Tibial artery (tissue), 4 donors: ENCODE data around the gene TPH2.

Source experiments
- DNase-seq, 2 donors: peaks; one replicate each; pipeline ENCODE4 v3.0.0-alpha.2; 2019
- H3K27ac ChIP-seq, 2 donors: fragments of 200-600 bp; sonication (generic) in 1 of 2; 1 replicate in 1 of 2; 2 replicates in 1 of 2; pipeline ENCODE4 v1.5.1; 2018 to 2019; ENCODE audit warnings: mild to moderate bottlenecking in 1 of 2
- H3K27me3 ChIP-seq, 2 donors: fragments of 200-600 bp; sonication (generic) in 1 of 2; one replicate each; pipeline versions ENCODE4 v1.5.1 to v1.6.0; 2016 to 2019
- H3K36me3 ChIP-seq, 3 donors: fragments of 200-600 bp; sonication (generic) in 2 of 3; one replicate each; pipeline ENCODE4 v1.5.1; 2016 to 2019; ENCODE audit warnings: mild to moderate bottlenecking in 2 of 3
- H3K4me1 ChIP-seq, 4 donors: fragments of 200-600 bp; sonication (generic) in 2 of 4; 1 replicate in 3 of 4; 2 replicates in 1 of 4; pipeline ENCODE4 v1.5.1; 2016 to 2019
- H3K4me3 ChIP-seq, 2 donors: fragments of 200-600 bp; sonication (generic) in 1 of 2; 1 replicate in 1 of 2; 2 replicates in 1 of 2; pipeline ENCODE4 v1.5.1; 2018 to 2019; ENCODE audit warnings: mild to moderate bottlenecking in 2 of 2
- H3K9me3 ChIP-seq, 3 donors: fragments of 200-600 bp; sonication (generic) in 1 of 3; one replicate each; pipeline ENCODE4 v1.5.1; 2016 to 2019
- intact Hi-C: fragments of 100-400 bp; cut with DNase I; formaldehyde crosslinking; loops from one replicate; pipeline ENCODE4 v1.15.0; 2023; ENCODE audit warnings: low total_unique reads
- TF ChIP-seq, protein P1 (sequence below), 2 experiments: fragments of 200-600 bp in 1 of 2; fragments of 450-650 bp in 1 of 2; IDR thresholded peaks; one replicate each; pipeline ENCODE4 v1.5.1; 2017 to 2019; ENCODE audit warnings: antibody characterized with exemption in 2 of 2, mild to moderate bottlenecking in 1 of 2, moderate library complexity in 1 of 2

Gene TPH2

GRCh38 chr12:71958457-71958856, 19.8 kb downstream of the TPH2 start:
- H3K4me1 ChIP-seq: peaks cover 0 to 18% (median 9%) of the 10 kb centered on the region in 4 donors
- H3K27me3 ChIP-seq: no peaks in the 10 kb centered on the region
- TF ChIP-seq, protein P1, sequence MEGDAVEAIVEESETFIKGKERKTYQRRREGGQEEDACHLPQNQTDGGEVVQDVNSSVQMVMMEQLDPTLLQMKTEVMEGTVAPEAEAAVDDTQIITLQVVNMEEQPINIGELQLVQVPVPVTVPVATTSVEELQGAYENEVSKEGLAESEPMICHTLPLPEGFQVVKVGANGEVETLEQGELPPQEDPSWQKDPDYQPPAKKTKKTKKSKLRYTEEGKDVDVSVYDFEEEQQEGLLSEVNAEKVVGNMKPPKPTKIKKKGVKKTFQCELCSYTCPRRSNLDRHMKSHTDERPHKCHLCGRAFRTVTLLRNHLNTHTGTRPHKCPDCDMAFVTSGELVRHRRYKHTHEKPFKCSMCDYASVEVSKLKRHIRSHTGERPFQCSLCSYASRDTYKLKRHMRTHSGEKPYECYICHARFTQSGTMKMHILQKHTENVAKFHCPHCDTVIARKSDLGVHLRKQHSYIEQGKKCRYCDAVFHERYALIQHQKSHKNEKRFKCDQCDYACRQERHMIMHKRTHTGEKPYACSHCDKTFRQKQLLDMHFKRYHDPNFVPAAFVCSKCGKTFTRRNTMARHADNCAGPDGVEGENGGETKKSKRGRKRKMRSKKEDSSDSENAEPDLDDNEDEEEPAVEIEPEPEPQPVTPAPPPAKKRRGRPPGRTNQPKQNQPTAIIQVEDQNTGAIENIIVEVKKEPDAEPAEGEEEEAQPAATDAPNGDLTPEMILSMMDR (IDR thresholded peaks at IDR 0.05): no peak
- no peak overlapping the region for H3K27ac ChIP-seq
- no peaks in the 10 kb centered on the region for H3K36me3 ChIP-seq
- H3K4me3 ChIP-seq: no peak overlapping the region
- intact Hi-C loops: no loop called here
- H3K9me3 ChIP-seq: no peaks in the 10 kb centered on the region
- no peak for DNase-seq

DNA sequence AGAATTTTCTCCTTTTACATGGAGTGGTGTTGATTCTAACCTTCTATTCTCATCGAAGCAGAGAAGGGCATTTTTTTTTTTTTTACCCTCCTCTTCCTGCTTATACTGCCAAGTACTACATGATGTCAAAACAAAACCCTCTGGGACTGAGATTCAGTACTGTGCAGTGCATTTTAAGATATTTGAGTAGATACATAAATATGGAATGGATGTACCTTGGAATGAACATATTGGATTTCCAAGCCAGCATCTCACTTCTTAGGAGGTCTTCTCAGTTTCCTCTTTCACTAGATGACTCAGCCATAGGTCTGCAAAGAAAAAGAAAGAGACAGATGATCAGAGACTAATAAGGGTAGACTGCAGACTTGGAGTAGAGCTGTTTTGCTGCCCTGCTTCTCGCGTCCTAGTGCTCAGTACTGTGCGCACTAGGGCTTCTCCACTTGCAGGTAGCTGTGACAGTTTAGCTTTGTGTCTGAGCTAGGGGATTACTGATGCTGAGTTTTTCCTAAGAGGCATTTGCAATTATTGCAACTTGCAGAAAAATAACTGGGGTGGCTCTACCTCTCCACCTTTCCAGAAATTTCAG, 20.4 kb downstream of the TPH2 start:
- TF ChIP-seq, protein P1 (IDR thresholded peaks at IDR 0.05): no peak
- no peak for DNase-seq
- no peaks in the 10 kb centered on the region for H3K36me3 ChIP-seq
- no peak overlapping the region for H3K27ac ChIP-seq
- intact Hi-C loops: no loop called here
- H3K4me3 ChIP-seq: no peak overlapping the region
- H3K9me3 ChIP-seq: no peaks in the 10 kb centered on the region
- peaks cover 0 to 18% (median 9%) of the 10 kb centered on the region in 4 donors for H3K4me1 ChIP-seq
- H3K27me3 ChIP-seq: no peaks in the 10 kb centered on the region

- Histone ChIP-seq H3K27me3 (no peaks in the 10 kb centered on the region), H3K4me3 (no peak overlapping the region), H3K4me1 (no peaks in the 10 kb centered on the region), H3K9me3 (no peaks in the 10 kb centered on the region), H3K27ac (no peak overlapping the region), H3K36me3 (no peaks in the 10 kb centered on the region)
- TF ChIP-seq, protein P1 (IDR thresholded peaks at IDR 0.05): no peak
- intact Hi-C loops: no loop called here
- no peak for DNase-seq
Measured at GRCh38 chr12:71967211-71967610, 28.6 kb downstream of the TPH2 start.

GRCh38 chr12:71969330-71969729, 30.7 kb downstream of the TPH2 start:
- Histone ChIP-seq H3K27me3 (no peaks in the 10 kb centered on the region), H3K4me3 (no peak overlapping the region), H3K36me3 (no peaks in the 10 kb centered on the region), H3K9me3 (no peaks in the 10 kb centered on the region), H3K27ac (no peak overlapping the region), H3K4me1 (no peaks in the 10 kb centered on the region)
- TF ChIP-seq, protein P1 (IDR thresholded peaks at IDR 0.05): no peak
- intact Hi-C loops: no loop called here
- no peak for DNase-seq

GRCh38 chr12:71970031-71970430, 31.4 kb downstream of the TPH2 start:
- Histone ChIP-seq H3K4me3 (no peak overlapping the region), H3K27ac (no peak overlapping the region), H3K36me3 (no peaks in the 10 kb centered on the region), H3K4me1 (no peaks in the 10 kb centered on the region), H3K27me3 (no peaks in the 10 kb centered on the region), H3K9me3 (no peaks in the 10 kb centered on the region)
- TF ChIP-seq, protein P1 (IDR thresholded peaks at IDR 0.05): no peak
- DNase-seq: no peak
- intact Hi-C loops: no loop called here
